NOMO-1 treated with dmso at 0.1 percent for 144 hours (cell line): Measurements from ENCODE around the gene RNF213.

ENCODE experiments used
- DNase-seq: peaks from one replicate; lab custom pipeline; 2025; ENCODE audit not compliant: unreplicated experiment; lab: John Stamatoyannopoulos, UW

Gene RNF213

DNA sequence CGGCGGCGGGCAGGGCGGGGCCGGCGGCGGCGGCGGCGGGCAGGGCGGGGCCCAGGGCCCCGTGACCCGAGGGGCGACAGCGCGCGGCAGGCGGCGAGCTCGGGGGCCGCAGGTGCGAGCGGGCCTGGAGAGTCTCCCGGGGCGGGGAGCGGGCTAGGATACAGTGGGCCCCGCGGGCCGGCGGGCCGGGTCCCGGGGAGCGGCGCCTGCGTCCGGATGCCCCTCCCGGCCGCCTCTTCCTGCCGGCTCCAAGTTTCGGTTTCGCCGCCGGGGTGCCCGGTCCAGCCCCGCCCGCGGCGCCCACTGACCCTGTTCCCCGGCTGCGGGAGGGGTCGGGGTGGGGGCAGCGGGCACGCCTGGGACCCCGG lies at the start of gene RNF213:
TSS of gene RNF213 (plus strand) at position 62 of the 368 bp plus-strand sequence. CDS start 2,830 bp downstream, outside the sequence.
- no peak for DNase-seq

GRCh38 chr17:80212109-80212508 lies 48.5 kb upstream of the RNF213 start:
- no peak for DNase-seq

GRCh38 chr17:80212511-80212910 lies 48.1 kb upstream of the RNF213 start:
- DNase-seq, result no peak

DNA sequence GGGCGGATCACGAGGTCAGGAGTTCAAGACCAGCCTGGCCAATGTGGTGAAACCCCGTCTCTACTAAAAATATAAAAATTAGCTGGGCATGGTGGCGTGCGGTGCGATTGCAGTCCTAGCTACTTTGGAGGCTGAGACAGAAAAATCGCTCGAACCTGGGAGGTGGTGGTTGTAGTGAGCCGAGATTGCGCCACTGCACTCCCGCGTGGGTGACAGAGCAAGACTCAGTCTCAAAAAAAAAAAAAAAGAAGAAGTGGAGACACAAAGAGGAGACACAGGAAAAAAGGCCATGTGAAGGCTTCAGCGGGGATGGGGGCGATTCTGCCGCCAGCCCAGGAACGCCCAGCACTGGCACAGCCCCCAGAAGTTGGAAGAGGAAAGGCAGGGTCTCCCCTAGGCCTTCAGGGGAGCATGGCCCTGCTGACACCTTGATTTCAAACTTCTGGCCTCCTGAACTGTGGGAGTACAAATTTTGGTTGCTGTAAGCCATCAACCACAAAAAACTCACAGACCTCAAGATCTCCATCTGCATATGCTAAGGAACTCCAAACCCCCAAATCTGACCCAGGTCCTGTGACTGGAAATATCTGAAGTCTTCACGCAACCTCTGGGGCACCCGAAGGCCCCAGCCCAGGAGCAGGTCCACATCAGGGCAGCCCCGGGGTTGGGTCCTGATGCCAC lies 47.5 kb upstream of the RNF213 start:
- peak; percentile 71 for DNase-seq

- DNase-seq, result no peak
Measured at GRCh38 chr17:80213643-80213975, 47.0 kb upstream of the RNF213 start.

GRCh38 chr17:80214012-80214877 lies 46.4 kb upstream of the RNF213 start:
- DNase-seq, result no peak

DNA sequence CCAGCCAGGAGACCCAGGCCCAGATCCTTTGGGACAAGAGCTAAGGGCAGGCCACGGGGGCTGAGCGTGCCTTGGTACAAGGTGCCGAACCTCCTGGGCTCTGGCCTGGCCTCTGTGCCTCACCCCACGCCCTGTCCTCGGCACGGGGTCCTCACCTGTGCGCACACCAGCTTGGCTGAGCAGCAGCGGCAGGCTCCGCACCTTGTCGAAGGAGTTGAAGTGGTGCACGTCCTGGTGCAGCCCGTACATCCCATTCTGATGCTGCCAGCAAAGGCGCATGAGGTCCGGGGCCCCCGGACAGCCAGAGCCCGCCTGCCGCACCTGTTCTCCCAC lies 45.8 kb upstream of the RNF213 start:
- DNase-seq, result no peak

DNA sequence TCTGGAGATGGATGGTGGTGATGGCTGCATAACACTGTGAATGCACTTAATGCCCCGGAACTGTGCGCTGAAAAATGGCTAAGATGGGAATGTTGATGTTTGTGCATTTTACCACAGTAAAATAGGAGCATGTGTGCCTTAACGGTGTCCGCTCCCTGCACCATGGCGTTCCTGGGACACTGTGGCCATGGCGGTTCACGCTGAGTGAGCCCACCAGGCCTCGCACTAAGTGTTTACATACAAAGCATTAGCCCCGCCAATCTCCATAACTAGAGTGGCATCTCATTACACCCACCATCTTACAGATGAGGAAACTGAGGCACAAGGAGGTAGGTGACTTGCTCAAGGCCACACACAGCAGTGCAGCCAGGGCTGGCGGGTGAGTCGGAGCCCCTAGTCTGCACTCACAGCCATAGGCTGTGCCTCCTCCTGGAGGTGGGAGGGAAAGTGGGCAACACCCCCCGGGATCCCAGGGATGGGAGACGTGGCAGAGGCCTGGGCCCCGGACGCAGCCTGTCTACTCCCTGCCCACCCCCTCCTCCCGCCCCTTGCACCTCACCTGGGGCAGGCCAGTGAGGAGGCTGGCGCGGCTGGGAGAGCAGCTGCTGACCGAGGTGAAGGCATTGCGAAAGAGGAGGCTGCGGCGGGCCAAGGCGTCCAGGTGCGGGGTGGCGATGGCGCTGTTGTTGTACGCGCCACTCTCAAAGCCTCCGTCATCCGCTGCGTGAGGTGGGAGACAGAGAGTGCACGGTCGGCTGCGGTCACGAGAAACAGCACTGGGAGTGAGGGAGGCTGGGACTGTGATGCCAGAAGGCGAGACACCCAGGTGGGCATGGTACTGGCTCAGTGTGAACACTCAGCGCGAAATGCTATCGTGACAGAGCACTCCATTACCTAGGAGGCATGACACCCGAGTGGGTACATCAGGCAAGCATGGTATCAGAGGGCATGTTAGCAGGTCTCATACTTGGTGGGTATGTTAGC lies 43.9 kb upstream of the RNF213 start:
- DNase-seq, result no peak

DNA sequence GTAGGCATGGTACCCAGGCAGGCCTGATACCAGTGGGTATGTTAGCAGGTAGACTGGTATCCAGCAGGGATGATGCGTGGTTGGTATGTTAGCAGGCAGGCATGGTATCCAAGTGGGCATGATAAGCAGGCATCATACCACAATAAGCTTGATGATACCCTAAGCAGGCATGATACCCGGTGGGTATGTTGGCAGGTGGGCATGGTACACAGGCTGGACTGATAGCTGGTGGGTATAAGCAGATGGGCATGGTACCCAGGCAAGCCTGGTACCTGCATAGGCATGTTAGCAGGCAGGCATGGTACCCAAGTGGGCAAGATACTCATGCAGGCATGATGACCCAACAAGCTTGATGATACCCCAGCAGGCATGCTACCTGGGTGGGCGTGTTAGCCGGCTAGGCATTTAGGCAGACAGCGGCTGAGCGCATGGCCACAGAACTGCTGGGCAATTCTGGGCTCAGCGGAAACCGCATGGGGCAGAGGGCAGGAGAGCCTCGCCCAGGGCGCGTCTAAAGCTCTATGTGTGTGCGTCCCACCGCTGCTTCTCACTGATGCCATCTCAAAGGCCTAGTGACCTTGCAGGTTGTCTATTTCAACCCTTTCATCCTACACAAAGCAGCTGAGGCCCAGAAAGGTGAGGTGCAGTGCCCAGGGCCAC lies 42.8 kb upstream of the RNF213 start:
- DNase-seq, result no peak

DNA sequence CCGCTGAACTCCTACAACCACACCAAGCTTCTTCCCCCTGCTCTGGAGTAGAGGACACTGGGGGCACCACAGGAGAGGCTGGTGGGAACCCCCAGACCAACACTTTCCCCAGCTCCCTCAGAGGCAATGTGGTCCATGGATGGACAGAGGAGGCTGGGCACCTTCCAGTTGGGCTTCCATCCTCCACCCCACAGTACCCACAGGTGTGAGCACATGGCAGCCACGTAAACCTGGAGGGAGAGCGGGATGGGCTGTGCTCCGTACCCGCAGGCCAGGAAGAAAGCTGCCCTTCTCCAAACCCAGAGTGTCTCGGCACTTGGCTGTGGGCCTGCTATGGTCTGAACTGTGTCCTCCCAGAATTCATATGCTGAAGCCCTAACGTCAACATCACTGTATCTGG lies 42.3 kb upstream of the RNF213 start:
- DNase-seq, result no peak

DNA sequence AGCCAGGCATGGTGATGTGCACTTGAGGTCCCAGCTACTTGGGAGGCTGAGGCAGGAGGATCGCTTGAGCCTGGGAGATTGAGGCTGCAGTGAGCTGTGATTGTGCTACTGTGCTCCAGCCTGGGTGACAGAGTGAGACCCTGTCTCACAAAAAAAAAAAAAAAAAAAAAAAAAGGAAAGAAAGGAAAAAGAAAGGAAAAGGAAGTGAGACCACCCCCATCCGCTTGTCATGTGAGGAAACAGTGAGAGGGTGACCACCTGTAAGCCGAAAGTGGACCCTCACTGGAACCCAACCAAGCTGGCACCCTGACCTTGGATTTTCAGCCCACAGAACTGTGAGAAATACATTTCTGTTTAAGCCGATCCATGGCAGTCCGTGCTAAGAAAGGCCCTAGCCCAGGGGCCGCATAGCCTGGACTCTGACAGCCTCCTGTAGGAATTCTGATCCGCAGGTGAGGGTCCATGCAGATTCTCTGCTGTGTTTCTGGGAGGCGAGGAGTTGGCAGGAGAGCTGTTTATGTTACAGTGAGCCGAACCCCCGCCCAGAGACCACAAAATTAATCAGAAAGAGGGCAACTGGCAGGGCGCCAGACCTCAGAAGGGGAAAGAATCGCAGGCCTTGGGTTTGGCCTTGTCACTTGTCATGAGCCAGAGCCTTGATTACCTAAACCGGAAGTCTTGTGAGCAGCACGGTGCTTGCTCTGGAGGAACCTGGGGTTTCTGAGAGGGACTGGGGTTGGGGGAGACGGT lies 41.5 kb upstream of the RNF213 start:
- peak; percentile 89 for DNase-seq

DNA sequence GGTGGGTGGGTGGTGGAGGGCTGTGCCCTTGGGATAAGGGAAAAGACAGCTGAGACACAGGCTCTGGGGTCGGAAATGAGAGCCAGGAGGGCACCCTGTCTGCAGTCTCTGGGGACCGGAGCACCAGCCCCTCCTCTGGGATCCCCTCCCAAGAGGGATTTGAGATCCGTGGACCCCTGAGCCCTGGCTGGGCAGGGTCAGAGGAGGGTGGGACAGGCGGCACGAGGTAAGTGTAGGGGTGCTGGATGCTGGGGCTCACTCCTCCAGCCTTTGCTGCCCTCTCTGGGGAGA lies 40.9 kb upstream of the RNF213 start:
- no peak for DNase-seq

GRCh38 chr17:80220054-80220735 lies 40.5 kb upstream of the RNF213 start, which contains the start of the genes SGSH and SLC26A11:
SGSH (minus strand) TSS chr17:80220333; CDS start chr17:80220313, 20 bp downstream.
SLC26A11 (plus strand) TSS chr17:80220427; CDS start chr17:80221561, 1,134 bp downstream.
- DNase-seq, result peak; percentile 20

DNA sequence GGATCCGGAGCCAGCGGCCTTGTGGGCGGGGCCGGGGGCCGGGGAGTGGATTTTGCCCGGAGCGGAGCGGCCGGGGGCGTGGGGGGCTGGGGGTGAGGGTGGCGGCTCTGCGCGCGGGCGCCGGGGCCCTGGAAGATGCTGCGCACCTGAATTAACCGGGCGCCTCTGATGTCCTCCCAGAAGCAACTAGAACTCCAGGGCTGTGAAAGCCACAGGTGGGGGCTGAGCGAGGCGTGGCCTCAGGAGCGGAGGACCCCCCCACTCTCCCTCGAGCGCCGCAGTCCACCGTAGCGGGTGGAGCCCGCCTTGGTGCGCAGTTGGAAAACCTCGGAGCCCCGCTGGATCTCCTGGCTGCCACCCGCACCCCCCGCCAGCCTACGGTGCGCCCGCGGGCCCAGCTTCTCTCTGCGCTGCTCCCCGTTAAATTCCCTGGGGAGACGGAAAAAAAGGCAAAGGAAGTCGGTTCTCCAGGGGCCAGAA lies 39.9 kb upstream of the RNF213 start:
- no peak for DNase-seq

DNA sequence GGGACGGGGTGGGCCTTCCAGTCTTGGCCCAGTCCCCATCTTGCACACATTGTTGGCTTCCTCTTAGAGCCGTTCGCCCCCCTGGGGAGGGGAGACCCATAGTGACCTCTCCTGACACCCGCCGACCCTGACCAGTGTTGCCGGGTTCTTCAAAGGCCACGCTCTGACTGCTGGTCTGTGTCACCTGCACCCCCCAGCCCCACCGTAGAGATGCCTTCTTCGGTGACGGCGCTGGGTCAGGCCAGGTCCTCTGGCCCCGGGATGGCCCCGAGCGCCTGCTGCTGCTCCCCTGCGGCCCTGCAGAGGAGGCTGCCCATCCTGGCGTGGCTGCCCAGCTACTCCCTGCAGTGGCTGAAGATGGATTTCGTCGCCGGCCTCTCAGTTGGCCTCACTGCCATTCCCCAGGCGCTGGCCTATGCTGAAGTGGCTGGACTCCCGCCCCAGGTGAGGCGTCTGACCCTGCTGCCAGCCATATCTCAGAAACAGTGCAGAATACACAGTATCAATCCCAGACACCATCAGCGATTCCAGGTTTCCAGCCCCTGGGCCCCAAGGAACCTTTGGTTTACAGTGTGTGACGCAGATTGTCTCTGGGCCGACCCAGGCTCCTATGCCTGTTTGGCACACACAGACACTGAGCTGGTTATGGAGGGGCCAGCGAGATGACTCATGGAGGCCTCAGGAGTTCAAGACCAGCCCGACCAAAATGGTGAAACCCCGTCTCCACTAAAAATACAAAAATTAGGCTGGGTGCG lies 39.1 kb upstream of the RNF213 start:
- DNase-seq, result no peak

DNA sequence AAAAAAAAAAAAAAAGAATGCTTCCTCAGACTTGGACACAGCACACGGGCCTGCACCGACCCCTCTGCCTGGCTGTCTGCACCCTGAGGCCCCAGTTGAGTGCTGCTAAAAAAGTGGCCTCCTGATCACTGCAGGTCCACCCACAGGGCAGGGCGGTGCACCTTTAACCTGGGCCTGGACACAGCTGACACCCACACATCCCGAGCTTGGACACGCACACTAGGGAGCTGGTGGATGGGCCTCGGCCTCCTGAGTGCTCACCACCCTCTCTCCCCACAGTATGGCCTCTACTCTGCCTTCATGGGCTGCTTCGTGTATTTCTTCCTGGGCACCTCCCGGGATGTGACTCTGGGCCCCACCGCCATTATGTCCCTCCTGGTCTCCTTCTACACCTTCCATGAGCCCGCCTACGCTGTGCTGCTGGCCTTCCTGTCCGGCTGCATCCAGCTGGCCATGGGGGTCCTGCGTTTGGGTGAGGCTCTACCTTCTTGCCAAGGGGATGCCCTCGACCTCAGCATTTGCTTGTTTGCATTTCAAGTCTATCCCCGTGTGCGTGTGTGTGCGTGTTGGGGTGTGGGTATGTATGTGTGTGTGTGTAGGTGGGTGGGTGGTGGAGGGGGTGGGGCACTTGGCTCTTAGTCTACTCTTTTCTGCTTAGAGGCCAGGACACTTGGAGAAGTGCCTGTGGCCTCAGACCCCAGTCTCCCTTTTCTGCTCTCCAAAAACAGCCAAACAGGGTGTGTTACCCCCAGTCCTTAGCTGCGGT lies 38.1 kb upstream of the RNF213 start:
- no peak for DNase-seq

GRCh38 chr17:80223142-80223815 lies 37.4 kb upstream of the RNF213 start:
- DNase-seq, result no peak
